A673 (cell line): Measurements from ENCODE around the gene COL5A1.

Experiments
- CTCF ChIP-seq: fragments of 300-800, 200-600 bp; sonication (generic); conservative IDR thresholded peaks from 2 replicates; pipeline ENCODE4 v1.5.1; 2017; ENCODE audit warnings: low read depth, mild to moderate bottlenecking, antibody characterized with exemption, low read length, moderate library complexity, mixed read lengths
- EZH2 ChIP-seq: fragments of 200-600 bp; sonication (generic); IDR thresholded peaks from 2 replicates; pipeline ENCODE4 v1.6.1; 2017; ENCODE audit warnings: borderline replicate concordance, low read depth, mild to moderate bottlenecking, mixed read lengths, antibody characterized with exemption, low read length; ENCODE audit not compliant: poor library complexity, severe bottlenecking

GRCh38 chr9:134624137-134624591, 17.4 kb upstream of the COL5A1 start:
- no peak for TF ChIP-seq CTCF
- TF ChIP-seq EZH2 = no peak
